ENCODE data around the gene DIP2C.

DNA sequence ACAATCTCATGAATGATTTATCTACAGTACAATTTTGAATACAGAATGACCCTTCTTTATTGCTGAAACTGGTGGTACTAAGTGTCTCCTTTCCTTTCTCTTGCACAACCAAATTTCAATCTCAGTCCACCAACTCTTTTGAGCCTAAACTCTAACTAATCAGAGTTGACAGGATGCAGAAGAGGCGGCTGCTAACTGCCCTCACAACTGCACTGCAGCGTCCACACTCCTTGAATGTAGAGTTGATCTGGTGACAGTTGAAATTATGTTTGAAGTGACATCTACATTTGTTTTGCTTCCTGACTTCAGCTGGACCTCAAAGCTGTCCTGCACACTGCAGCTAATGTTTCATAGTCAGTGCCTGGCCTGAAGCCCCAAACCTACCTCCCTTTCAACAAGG is 414.6 kb downstream of the DIP2C start:
- no peak for TF ChIP-seq CTCF (IDR thresholded peaks at IDR 0.05)
- no peak for TF ChIP-seq POLR2A (IDR thresholded peaks at IDR 0.05)
